CD8-positive, alpha-beta memory T cell (primary cell): ENCODE results near the gene AVEN. TPM values are rescaled to one million over a fixed set of nuclear protein-coding genes. Genes with fewer than 3 reads are reported as not detected.

ENCODE experiments used
- CTCF ChIA-PET: fragments of 350-600 bp; sonication (Branson Sonifier 250); formaldehyde crosslinking; loops from one replicate; lab custom pipeline; 2021; ENCODE audit warnings: antibody characterized with exemption; lab: Charles Lee
- POLR2A ChIA-PET: fragments of 350-600 bp; sonication (Branson Sonifier 250); formaldehyde crosslinking; loops from one replicate; lab custom pipeline; 2021; ENCODE audit warnings: antibody characterized with exemption; lab: Charles Lee
- DNase-seq, 5 donors: peaks; one replicate each; pipeline versions ENCODE4 v3.0.0 to v3.0.0-alpha.2; 2020 to 2022; ENCODE audit warnings: mixed read lengths in 1 of 5
- H3K27ac ChIP-seq: one replicate; pipeline ENCODE4 v1.7.0; 2013; ENCODE audit warnings: low read depth, mild to moderate bottlenecking, low read length, moderate library complexity
- H3K27me3 ChIP-seq: 2 replicates; pipeline ENCODE4 v1.7.0; 2013; ENCODE audit warnings: low read length, mild to moderate bottlenecking; ENCODE audit not compliant: insufficient read depth, poor library complexity, severe bottlenecking
- H3K36me3 ChIP-seq: 2 replicates; pipeline ENCODE4 v1.7.0; 2013; ENCODE audit warnings: mild to moderate bottlenecking, low read length, moderate library complexity; ENCODE audit not compliant: insufficient read depth
- H3K4me1 ChIP-seq: 2 replicates; pipeline ENCODE4 v1.7.0; 2013; ENCODE audit warnings: mild to moderate bottlenecking, low read length, moderate library complexity; ENCODE audit not compliant: insufficient read depth
- H3K4me3 ChIP-seq: 2 replicates; pipeline ENCODE4 v1.7.0; 2013; ENCODE audit warnings: mild to moderate bottlenecking, low read length
- H3K9me3 ChIP-seq: 2 replicates; pipeline ENCODE4 v1.7.0; 2013; ENCODE audit warnings: mild to moderate bottlenecking, low read length
- H3K27ac Mint-ChIP-seq, 8 donors: one replicate each; pipeline ENCODE4 v1.8.0; 2020 to 2021; ENCODE audit warnings: mixed read lengths in 8 of 8, mild to moderate bottlenecking in 6 of 8, inconsistent platforms in 3 of 8, moderate library complexity in 3 of 8
- H3K27me3 Mint-ChIP-seq, 2 donors: one replicate each; pipeline ENCODE4 v1.8.0; 2020 to 2021; ENCODE audit warnings: mixed read lengths in 2 of 2, mild to moderate bottlenecking in 1 of 2, moderate library complexity in 1 of 2
- H3K36me3 Mint-ChIP-seq, 3 donors: one replicate each; pipeline ENCODE4 v1.8.0; 2020 to 2021; ENCODE audit warnings: mixed read lengths in 3 of 3, inconsistent platforms in 1 of 3, mild to moderate bottlenecking in 1 of 3
- H3K4me1 Mint-ChIP-seq, 3 donors: one replicate each; pipeline ENCODE4 v1.8.0; 2020 to 2021; ENCODE audit warnings: mixed read lengths in 3 of 3, inconsistent platforms in 1 of 3, mild to moderate bottlenecking in 1 of 3
- H3K4me3 Mint-ChIP-seq, 7 donors: one replicate each; pipeline ENCODE4 v1.8.0; 2020 to 2021; ENCODE audit warnings: mixed read lengths in 7 of 7, mild to moderate bottlenecking in 6 of 7, moderate library complexity in 4 of 7, inconsistent platforms in 2 of 7
- H3K9me3 Mint-ChIP-seq, 5 donors: one replicate each; pipeline ENCODE4 v1.8.0; 2020 to 2022; ENCODE audit warnings: mixed read lengths in 5 of 5, mild to moderate bottlenecking in 3 of 5, moderate library complexity in 2 of 5, inconsistent platforms in 1 of 5
- polyA plus RNA-seq: library from polyadenylated mRNA; unstranded; fragments of 300-500 nt; fragmentation: Illumina TruSeq; gene quantifications from one replicate; pipeline ENCODE4 v1.2.3, GENCODE V29; 2021
- total RNA-seq, 2 experiments: library from RNA; stranded (reverse); gene quantifications; one replicate each; pipeline ENCODE4 v1.2.3, GENCODE V29; 2021

The AVEN gene
- total and polyA plus RNA-seq, 3 experiments from 2014 or later = 9.6 to 24.6 (median 23.0) TPM

GRCh38 chr15:33839540-33839939 lies 199.5 kb downstream of the AVEN start:
- Mint-ChIP-seq H3K9me3 (peaks cover 0 to 2% (median 0%) of the 10 kb centered on the region in 5 donors), H3K4me3 (no peak overlapping the region), H3K36me3 (no peaks in the 10 kb centered on the region), H3K27me3 (peaks cover 6 to 20% of the 10 kb centered on the region in 2 donors), H3K4me1 (no peaks in the 10 kb centered on the region), H3K27ac (no peak overlapping the region)
- H3K9me3 ChIP-seq = no peaks in the 10 kb centered on the region
- DNase-seq = no peak
- POLR2A ChIA-PET = no interaction called here
- no peaks in the 10 kb centered on the region for H3K27me3 ChIP-seq
- H3K4me1 ChIP-seq = no peaks in the 10 kb centered on the region
- no peak overlapping the region for H3K4me3 ChIP-seq
- no peaks in the 10 kb centered on the region for H3K36me3 ChIP-seq
- CTCF ChIA-PET = no interaction called here
- H3K27ac ChIP-seq = no peak overlapping the region

DNA sequence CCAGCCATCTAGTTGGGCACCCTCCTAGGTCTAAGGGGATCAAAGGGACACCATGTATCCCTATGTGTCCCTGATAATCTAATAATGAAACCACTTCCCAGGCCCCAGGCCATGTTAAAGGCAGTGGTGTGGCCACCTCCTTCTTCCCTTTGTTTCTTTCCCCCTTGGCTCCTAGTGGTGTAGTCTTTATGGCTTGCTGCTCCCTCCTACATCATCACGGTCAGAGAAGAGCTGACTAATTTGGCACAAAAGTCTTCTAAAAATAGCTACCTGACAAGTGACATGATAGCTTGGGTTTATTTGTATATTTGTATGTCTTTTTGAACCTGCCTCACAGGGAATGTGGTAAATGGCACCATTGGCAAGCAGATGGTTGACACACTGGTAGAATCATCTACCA lies 201.7 kb downstream of the AVEN start:
- H3K27me3 Mint-ChIP-seq = peaks cover 11 to 15% of the 10 kb centered on the region in 2 donors
- no peak overlapping the region for H3K4me3 Mint-ChIP-seq
- no peaks in the 10 kb centered on the region for H3K27me3 ChIP-seq
- peaks cover 0 to 2% (median 0%) of the 10 kb centered on the region in 5 donors for H3K9me3 Mint-ChIP-seq
- no peaks in the 10 kb centered on the region for H3K36me3 ChIP-seq
- H3K4me1 ChIP-seq = no peaks in the 10 kb centered on the region
- H3K4me1 Mint-ChIP-seq = no peaks in the 10 kb centered on the region
- CTCF ChIA-PET = no interaction called here
- H3K4me3 ChIP-seq = no peak overlapping the region
- POLR2A ChIA-PET = no interaction called here
- H3K9me3 ChIP-seq = no peaks in the 10 kb centered on the region
- no peaks in the 10 kb centered on the region for H3K36me3 Mint-ChIP-seq
- no peak for DNase-seq
- H3K27ac Mint-ChIP-seq = no peak overlapping the region
- H3K27ac ChIP-seq = no peak overlapping the region

GRCh38 chr15:33834892-33835743 lies 203.9 kb downstream of the AVEN start:
- H3K4me1 Mint-ChIP-seq = no peaks in the 10 kb centered on the region
- peaks cover 11 to 18% of the 10 kb centered on the region in 2 donors for H3K27me3 Mint-ChIP-seq
- peaks cover 0 to 2% (median 0%) of the 10 kb centered on the region in 5 donors for H3K9me3 Mint-ChIP-seq
- DNase-seq = no peak
- CTCF ChIA-PET = no interaction called here
- no peaks in the 10 kb centered on the region for H3K36me3 ChIP-seq
- POLR2A ChIA-PET = no interaction called here
- H3K36me3 Mint-ChIP-seq = no peaks in the 10 kb centered on the region
- H3K27ac Mint-ChIP-seq = no peak overlapping the region
- H3K4me3 ChIP-seq = no peak overlapping the region
- no peaks in the 10 kb centered on the region for H3K27me3 ChIP-seq
- H3K27ac ChIP-seq = no peak overlapping the region
- H3K4me1 ChIP-seq = no peaks in the 10 kb centered on the region
- no peaks in the 10 kb centered on the region for H3K9me3 ChIP-seq
- H3K4me3 Mint-ChIP-seq = no peak overlapping the region

DNA sequence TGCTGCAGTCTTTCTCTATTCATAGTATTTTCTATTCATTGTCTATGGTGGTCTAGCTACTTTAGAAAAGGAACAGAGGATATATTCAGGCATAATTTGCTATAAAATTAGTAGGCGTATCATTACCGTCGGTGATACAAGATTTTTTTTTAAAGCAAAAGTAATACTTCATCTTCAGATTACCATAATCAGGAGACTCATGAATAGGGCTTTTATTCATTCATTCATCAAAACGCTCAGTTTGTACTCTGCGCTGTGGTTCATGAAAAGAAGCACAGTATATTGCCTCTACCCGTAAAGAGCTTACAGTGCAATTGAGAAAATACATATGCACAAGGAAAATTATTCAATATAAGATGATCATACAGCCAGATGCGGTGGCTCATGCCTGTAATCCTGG lies 207.4 kb downstream of the AVEN start:
- Mint-ChIP-seq H3K4me1 (no peaks in the 10 kb centered on the region), H3K9me3 (no peaks in the 10 kb centered on the region), H3K27me3 (peaks cover 5 to 21% of the 10 kb centered on the region in 2 donors), H3K36me3 (no peaks in the 10 kb centered on the region), H3K27ac (no peak overlapping the region), H3K4me3 (no peak overlapping the region)
- no peak for DNase-seq
- Histone ChIP-seq H3K27me3 (no peaks in the 10 kb centered on the region), H3K9me3 (no peaks in the 10 kb centered on the region), H3K4me3 (no peak overlapping the region), H3K27ac (no peak overlapping the region), H3K4me1 (no peaks in the 10 kb centered on the region), H3K36me3 (no peaks in the 10 kb centered on the region)
- ChIA-PET CTCF (no interaction called here), POLR2A (no interaction called here)

DNA sequence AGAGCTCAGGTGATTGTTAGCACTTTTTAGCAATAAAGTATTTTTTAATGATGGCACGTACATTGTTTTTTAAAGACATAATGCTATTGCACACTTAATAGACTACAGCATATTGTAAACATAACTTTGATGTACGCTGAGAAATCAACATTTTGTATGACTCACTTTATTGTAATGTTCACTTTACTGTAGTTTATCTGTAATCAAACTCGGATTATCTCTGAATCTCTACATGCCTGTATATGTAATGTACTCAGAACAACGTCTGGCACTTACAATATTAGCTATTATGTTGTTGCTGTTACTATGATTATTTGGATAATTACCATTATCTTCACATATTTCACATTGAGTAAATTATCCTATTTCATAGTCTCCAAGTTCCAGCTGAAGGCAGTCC lies 208.7 kb downstream of the AVEN start:
- POLR2A ChIA-PET = no interaction called here
- Mint-ChIP-seq H3K27ac (no peak overlapping the region), H3K4me3 (no peak overlapping the region)

GRCh38 chr15:33826201-33826600 lies 212.8 kb downstream of the AVEN start:
- Mint-ChIP-seq H3K27ac (no peak overlapping the region), H3K27me3 (peaks cover 0 to 20% of the 10 kb centered on the region in 2 donors), H3K9me3 (no peaks in the 10 kb centered on the region), H3K4me1 (no peaks in the 10 kb centered on the region), H3K4me3 (no peak overlapping the region), H3K36me3 (no peaks in the 10 kb centered on the region)
- H3K4me1 ChIP-seq = no peaks in the 10 kb centered on the region
- H3K9me3 ChIP-seq = no peaks in the 10 kb centered on the region
- POLR2A ChIA-PET = no interaction called here
- CTCF ChIA-PET = interaction anchor here (1.5 kb wide), 1 partner anchor 13 kb away, joined by 3 read pairs; no protein-coding TSS in a partner anchor
- no peak overlapping the region for H3K4me3 ChIP-seq
- no peaks in the 10 kb centered on the region for H3K36me3 ChIP-seq
- no peak overlapping the region for H3K27ac ChIP-seq
- no peaks in the 10 kb centered on the region for H3K27me3 ChIP-seq
- no peak for DNase-seq

More for the DNA sequence above, 208.7 kb downstream of the AVEN start:
- Histone ChIP-seq H3K27me3 (no peaks in the 10 kb centered on the region), H3K4me1 (no peaks in the 10 kb centered on the region), H3K36me3 (no peaks in the 10 kb centered on the region), H3K9me3 (no peaks in the 10 kb centered on the region), H3K27ac (no peak overlapping the region), H3K4me3 (no peak overlapping the region)
- Mint-ChIP-seq H3K27me3 (peaks cover 5 to 28% of the 10 kb centered on the region in 2 donors), H3K36me3 (no peaks in the 10 kb centered on the region), H3K4me1 (no peaks in the 10 kb centered on the region), H3K9me3 (no peaks in the 10 kb centered on the region)
- CTCF ChIA-PET = no interaction called here
- no peak for DNase-seq

DNA sequence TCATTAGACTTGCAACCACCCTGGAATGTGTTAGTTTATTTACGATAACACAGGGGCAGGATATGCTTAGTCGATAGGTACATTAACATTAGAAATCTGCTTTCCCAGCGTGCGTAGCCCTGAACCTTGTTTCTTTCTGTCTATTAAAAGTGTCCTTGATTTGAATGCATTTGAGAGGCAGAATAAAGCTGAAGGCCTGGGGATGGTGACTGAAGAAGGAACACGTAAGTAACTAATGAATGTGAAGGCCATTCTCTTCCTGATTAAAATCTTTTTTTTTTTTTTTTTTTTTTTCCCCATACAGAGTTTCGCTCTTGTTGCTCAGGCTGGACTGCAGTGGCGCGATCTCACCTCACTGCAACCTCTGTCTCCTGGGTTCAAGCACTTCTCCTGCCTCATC lies 213.6 kb downstream of the AVEN start:
- Histone ChIP-seq H3K36me3 (no peaks in the 10 kb centered on the region), H3K9me3 (no peaks in the 10 kb centered on the region), H3K27ac (no peak overlapping the region), H3K4me3 (no peak overlapping the region), H3K27me3 (no peaks in the 10 kb centered on the region), H3K4me1 (no peaks in the 10 kb centered on the region)
- Mint-ChIP-seq H3K27ac (no peak overlapping the region), H3K27me3 (peaks cover 0 to 16% of the 10 kb centered on the region in 2 donors), H3K36me3 (no peaks in the 10 kb centered on the region), H3K4me1 (no peaks in the 10 kb centered on the region), H3K4me3 (no peak overlapping the region), H3K9me3 (no peaks in the 10 kb centered on the region)
- DNase-seq = no peak
- ChIA-PET CTCF (no interaction called here), POLR2A (no interaction called here)

DNA sequence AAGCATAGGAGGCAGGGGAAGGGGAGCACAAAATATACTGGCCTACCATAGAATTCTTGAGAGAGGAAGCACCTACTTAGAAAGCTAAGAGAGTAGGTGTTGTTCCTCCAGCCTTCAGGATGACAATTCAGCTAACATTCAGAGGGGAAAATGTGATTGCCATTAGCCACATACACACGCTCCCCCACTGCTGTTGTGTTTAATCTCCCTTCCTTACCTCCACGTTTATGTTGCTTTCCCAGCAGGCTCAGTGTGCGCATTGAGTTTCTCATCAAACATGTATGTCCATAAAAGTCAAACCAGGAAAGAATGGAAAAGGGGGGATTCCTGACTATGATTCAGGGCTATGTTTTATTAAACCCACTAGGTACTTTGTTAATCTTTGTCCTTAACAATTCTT lies 215.9 kb downstream of the AVEN start:
- H3K9me3 ChIP-seq = no peaks in the 10 kb centered on the region
- no peak for DNase-seq
- CTCF ChIA-PET = no interaction called here
- Mint-ChIP-seq H3K36me3 (no peaks in the 10 kb centered on the region), H3K27me3 (peaks cover 0 to 7% of the 10 kb centered on the region in 2 donors), H3K4me3 (no peak overlapping the region), H3K27ac (no peak overlapping the region), H3K4me1 (no peaks in the 10 kb centered on the region), H3K9me3 (no peaks in the 10 kb centered on the region)
- H3K36me3 ChIP-seq = no peaks in the 10 kb centered on the region
- POLR2A ChIA-PET = no interaction called here
- H3K4me3 ChIP-seq = no peak overlapping the region
- no peaks in the 10 kb centered on the region for H3K27me3 ChIP-seq
- no peaks in the 10 kb centered on the region for H3K4me1 ChIP-seq
- no peak overlapping the region for H3K27ac ChIP-seq
